ENCODE data around the gene GBP7. TPM values are rescaled to one million over a fixed set of nuclear protein-coding genes. Genes with fewer than 3 reads are reported as not detected.

Gene GBP7
- total and polyA plus RNA-seq, 2 donors from 2014 or later: not detected

- Histone ChIP-seq H3K9ac (ENCODE audit: low read length in 3 of 3) (no peak overlapping the region), H3K4me3 (ENCODE audit: low read length in 3 of 3) (no peak overlapping the region), H3K27me3 (ENCODE audit: control insufficient read depth, insufficient read depth, low read length) (no peaks in the 10 kb centered on the region), H3K4me1 (ENCODE audit: control insufficient read depth in 2 of 3, insufficient read depth in 2 of 3, low read depth in 1 of 3, low read length in 3 of 3) (no peaks in the 10 kb centered on the region), H3K36me3 (ENCODE audit: control insufficient read depth in 2 of 3, insufficient read depth in 3 of 3, low read length in 3 of 3) (no peaks in the 10 kb centered on the region), H3K27ac (ENCODE audit: low read depth in 2 of 2, low read length in 2 of 2) (no peak overlapping the region), H3K9me3 (ENCODE audit: control insufficient read depth in 2 of 3, insufficient read depth in 1 of 3, low read length in 3 of 3) (peaks cover 0 to 2% (median 0%) of the 10 kb centered on the region in 3 donors)
- DNase-seq: no peak
- no peak for FAIRE-seq
- TF ChIP-seq CTCF (IDR thresholded peaks at IDR 0.05; ENCODE audit: borderline replicate concordance, extremely low read depth, insufficient read depth): no peak
- intact Hi-C loops (cut with DNase I): no loop called here
Measured at GRCh38 chr1:89143484-89143883, 32.3 kb downstream of the GBP7 start.

- no peaks in the 10 kb centered on the region for H3K27me3 ChIP-seq (ENCODE audit: control insufficient read depth, insufficient read depth, low read length)
- TF ChIP-seq CTCF (IDR thresholded peaks at IDR 0.05; ENCODE audit: borderline replicate concordance, extremely low read depth, insufficient read depth): no peak
- intact Hi-C loops (cut with DNase I): no loop called here
- H3K9ac ChIP-seq (ENCODE audit: low read length in 3 of 3): no peak overlapping the region
- no peak for FAIRE-seq
- peaks cover 0 to 6% (median 0%) of the 10 kb centered on the region in 3 donors for H3K9me3 ChIP-seq (ENCODE audit: control insufficient read depth in 2 of 3, insufficient read depth in 1 of 3, low read length in 3 of 3)
- H3K36me3 ChIP-seq (ENCODE audit: control insufficient read depth in 2 of 3, insufficient read depth in 3 of 3, low read length in 3 of 3): no peaks in the 10 kb centered on the region
- H3K4me1 ChIP-seq (ENCODE audit: control insufficient read depth in 2 of 3, insufficient read depth in 2 of 3, low read depth in 1 of 3, low read length in 3 of 3): no peaks in the 10 kb centered on the region
- H3K4me3 ChIP-seq (ENCODE audit: low read length in 3 of 3): no peak overlapping the region
- DNase-seq: no peak
- H3K27ac ChIP-seq (ENCODE audit: low read depth in 2 of 2, low read length in 2 of 2): no peak overlapping the region
Measured at GRCh38 chr1:89142160-89142559, 33.6 kb downstream of the GBP7 start.

GRCh38 chr1:89133747-89134146, 42.1 kb downstream of the GBP7 start:
- TF ChIP-seq CTCF (IDR thresholded peaks at IDR 0.05; ENCODE audit: borderline replicate concordance, extremely low read depth, insufficient read depth): no peak
- Histone ChIP-seq H3K36me3 (ENCODE audit: control insufficient read depth in 2 of 3, insufficient read depth in 3 of 3, low read length in 3 of 3) (no peaks in the 10 kb centered on the region), H3K4me1 (ENCODE audit: control insufficient read depth in 2 of 3, insufficient read depth in 2 of 3, low read depth in 1 of 3, low read length in 3 of 3) (peaks cover 4 to 6% (median 5%) of the 10 kb centered on the region in 3 donors), H3K9me3 (ENCODE audit: control insufficient read depth in 2 of 3, insufficient read depth in 1 of 3, low read length in 3 of 3) (peaks cover 0 to 6% (median 0%) of the 10 kb centered on the region in 3 donors), H3K9ac (ENCODE audit: low read length in 3 of 3) (no peak overlapping the region), H3K27ac (ENCODE audit: low read depth in 2 of 2, low read length in 2 of 2) (no peak overlapping the region), H3K4me3 (ENCODE audit: low read length in 3 of 3) (no peak overlapping the region), H3K27me3 (ENCODE audit: control insufficient read depth, insufficient read depth, low read length) (no peaks in the 10 kb centered on the region)
- intact Hi-C loops (cut with DNase I): no loop called here
- FAIRE-seq (no peak), DNase-seq (no peak)

GRCh38 chr1:89130716-89131115, 45.1 kb downstream of the GBP7 start:
- no peak overlapping the region for H3K4me3 ChIP-seq (ENCODE audit: low read length in 3 of 3)
- peaks cover 5 to 6% (median 6%) of the 10 kb centered on the region in 3 donors for H3K4me1 ChIP-seq (ENCODE audit: control insufficient read depth in 2 of 3, insufficient read depth in 2 of 3, low read depth in 1 of 3, low read length in 3 of 3)
- H3K9ac ChIP-seq (ENCODE audit: low read length in 3 of 3): no peak overlapping the region
- FAIRE-seq (no peak), DNase-seq (no peak)
- H3K36me3 ChIP-seq (ENCODE audit: control insufficient read depth in 2 of 3, insufficient read depth in 3 of 3, low read length in 3 of 3): no peaks in the 10 kb centered on the region
- no peaks in the 10 kb centered on the region for H3K9me3 ChIP-seq (ENCODE audit: control insufficient read depth in 2 of 3, insufficient read depth in 1 of 3, low read length in 3 of 3)
- intact Hi-C loops (cut with DNase I): no loop called here
- TF ChIP-seq CTCF (IDR thresholded peaks at IDR 0.05; ENCODE audit: borderline replicate concordance, extremely low read depth, insufficient read depth): no peak
- H3K27ac ChIP-seq (ENCODE audit: low read depth in 2 of 2, low read length in 2 of 2): no peak overlapping the region
- H3K27me3 ChIP-seq (ENCODE audit: control insufficient read depth, insufficient read depth, low read length): no peaks in the 10 kb centered on the region
